ENCODE measurements around the gene HDAC5.
"Not testable (repeated sequence)": the region's sequence is repeated elsewhere in the genome, so short reads cannot be mapped to it uniquely, and the experiment has no call there.

HDAC5 gene

GRCh38 chr17:44144966-44145739 is 21.7 kb upstream of the HDAC5 start:
- TF ChIP-seq, protein P1, sequence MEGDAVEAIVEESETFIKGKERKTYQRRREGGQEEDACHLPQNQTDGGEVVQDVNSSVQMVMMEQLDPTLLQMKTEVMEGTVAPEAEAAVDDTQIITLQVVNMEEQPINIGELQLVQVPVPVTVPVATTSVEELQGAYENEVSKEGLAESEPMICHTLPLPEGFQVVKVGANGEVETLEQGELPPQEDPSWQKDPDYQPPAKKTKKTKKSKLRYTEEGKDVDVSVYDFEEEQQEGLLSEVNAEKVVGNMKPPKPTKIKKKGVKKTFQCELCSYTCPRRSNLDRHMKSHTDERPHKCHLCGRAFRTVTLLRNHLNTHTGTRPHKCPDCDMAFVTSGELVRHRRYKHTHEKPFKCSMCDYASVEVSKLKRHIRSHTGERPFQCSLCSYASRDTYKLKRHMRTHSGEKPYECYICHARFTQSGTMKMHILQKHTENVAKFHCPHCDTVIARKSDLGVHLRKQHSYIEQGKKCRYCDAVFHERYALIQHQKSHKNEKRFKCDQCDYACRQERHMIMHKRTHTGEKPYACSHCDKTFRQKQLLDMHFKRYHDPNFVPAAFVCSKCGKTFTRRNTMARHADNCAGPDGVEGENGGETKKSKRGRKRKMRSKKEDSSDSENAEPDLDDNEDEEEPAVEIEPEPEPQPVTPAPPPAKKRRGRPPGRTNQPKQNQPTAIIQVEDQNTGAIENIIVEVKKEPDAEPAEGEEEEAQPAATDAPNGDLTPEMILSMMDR (IDR thresholded peaks at IDR 0.05; ENCODE audit: low read depth, low read length): no peak
- peak; percentile 42 to 59 for DNase-seq (ENCODE audit: low read depth in 2 of 2)
- no peak overlapping the region for H3K4me3 ChIP-seq (replicated peaks in 1 of 2; ENCODE audit: low read depth in 2 of 2, low read length in 2 of 2)

DNA sequence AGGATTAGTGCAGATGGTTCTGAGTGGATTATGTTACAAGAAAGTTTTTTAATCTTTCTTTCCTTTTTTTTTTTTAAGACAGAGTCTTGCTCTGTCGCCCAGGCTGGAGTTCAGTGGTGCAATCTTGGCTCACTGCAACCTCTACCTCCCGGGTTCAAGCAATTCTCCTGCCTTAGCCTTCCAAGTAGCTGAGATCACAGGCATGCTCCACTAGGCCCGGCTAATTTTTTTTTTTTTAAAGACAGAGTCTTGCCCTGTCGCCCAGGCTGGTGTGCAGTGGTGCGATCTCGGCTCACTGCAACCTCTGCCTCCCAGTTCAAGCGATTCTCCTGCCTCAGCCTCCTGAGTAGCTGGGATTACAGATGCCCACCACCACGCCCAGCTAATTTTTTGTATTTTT is 20.5 kb upstream of the HDAC5 start:
- not testable (repeated sequence) for H3K4me3 ChIP-seq (replicated peaks in 1 of 2; ENCODE audit: low read depth in 2 of 2, low read length in 2 of 2)

DNA sequence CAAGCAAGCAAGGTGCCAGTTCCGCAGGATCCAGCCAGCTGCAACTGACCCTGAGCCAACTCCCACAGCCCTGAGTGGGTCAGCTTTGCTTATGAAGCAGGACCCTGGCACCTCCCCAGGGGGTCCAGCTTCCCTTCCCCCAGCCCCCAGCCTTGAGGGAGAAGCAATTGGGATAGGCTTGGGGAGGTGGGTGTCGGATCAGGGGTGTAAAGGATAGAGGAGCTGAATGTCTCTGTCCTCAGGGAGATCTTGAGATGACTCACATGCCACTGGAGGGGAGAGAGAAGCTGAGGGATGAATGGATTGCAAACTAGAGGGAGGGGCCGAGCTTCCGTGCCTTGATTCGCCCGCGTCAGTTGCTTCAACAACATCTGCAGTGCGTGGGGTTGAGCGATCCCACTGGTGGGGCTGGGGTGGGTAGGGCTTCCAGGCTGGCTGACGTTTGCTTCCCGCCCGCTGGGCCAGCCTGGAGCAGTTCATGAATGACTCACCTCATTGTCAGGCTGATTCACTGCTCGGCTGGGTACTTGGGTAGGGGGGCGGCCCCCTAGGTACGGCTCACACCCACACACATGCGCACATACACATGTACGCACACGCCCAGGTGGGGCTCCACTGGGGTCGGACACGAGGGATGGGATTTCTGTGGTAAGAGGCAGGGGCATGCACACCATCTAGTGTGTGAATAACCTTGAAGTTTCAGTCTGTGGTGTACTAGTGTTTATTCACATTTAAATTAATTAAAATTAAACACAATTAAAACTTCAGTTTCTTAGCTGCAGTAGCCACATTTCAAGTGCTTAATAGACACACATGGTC is 14.7 kb upstream of the HDAC5 start:
- DNase-seq (ENCODE audit: low read depth in 2 of 2): peak; percentile 99
- TF ChIP-seq, protein P1 (IDR thresholded peaks at IDR 0.05; ENCODE audit: low read depth, low read length): no peak
- peak overlapping the region; percentile 8 to 22 for H3K4me3 ChIP-seq (replicated peaks in 1 of 2; ENCODE audit: low read depth in 2 of 2, low read length in 2 of 2)

More for the DNA sequence above, 20.5 kb upstream of the HDAC5 start:
- DNase-seq (ENCODE audit: low read depth in 2 of 2): not testable (repeated sequence)

DNA sequence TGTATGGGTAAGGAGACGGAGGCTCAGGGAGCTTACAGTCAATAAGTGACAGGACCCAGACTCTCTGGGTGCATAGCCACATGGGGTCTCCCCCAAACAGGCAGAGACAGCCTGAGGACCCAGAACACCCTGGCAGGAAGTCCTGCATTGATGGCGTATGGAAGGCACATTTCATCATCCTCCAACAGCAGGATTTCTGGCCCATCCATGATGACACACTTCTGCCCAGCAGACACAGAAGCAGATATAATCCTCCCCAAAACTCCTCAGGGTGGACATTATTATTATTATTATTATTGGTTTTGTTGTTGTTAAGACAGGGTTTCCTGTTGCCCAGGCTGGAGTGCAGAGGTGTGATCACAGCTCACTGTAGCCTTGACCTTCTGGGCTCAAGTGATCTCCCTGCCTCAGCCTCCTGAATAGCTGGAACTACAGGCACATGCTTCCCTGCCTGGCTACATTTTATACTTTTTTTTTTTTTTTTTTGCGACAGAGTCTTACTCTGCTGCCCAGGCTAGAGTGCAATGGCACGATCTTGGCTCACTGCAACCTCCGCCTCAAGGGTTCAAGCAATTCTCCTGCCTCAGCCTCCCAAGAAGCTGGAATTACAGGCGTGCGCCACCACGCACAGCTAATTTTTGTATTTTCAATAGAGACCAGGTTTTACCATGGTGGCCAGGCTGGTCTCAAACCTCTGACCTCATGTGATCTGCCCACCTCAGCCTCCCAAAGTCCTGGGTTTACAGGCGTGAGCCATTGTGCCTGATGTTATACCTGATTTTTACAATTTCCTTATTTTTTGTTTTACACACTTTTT is 11.5 kb upstream of the HDAC5 start:
- TF ChIP-seq, protein P1 (IDR thresholded peaks at IDR 0.05; ENCODE audit: low read depth, low read length): no peak
- no peak overlapping the region for H3K4me3 ChIP-seq (replicated peaks in 1 of 2; ENCODE audit: low read depth in 2 of 2, low read length in 2 of 2)
- no peak for DNase-seq (ENCODE audit: low read depth in 2 of 2)

- DNase-seq (ENCODE audit: low read depth in 2 of 2): no peak
- H3K4me3 ChIP-seq (replicated peaks in 1 of 2; ENCODE audit: low read depth in 2 of 2, low read length in 2 of 2): no peak overlapping the region
- TF ChIP-seq, protein P1 (IDR thresholded peaks at IDR 0.05; ENCODE audit: low read depth, low read length): no peak
These were observed 10.6 kb upstream of the HDAC5 start for GRCh38 chr17:44133918-44134476.

DNA sequence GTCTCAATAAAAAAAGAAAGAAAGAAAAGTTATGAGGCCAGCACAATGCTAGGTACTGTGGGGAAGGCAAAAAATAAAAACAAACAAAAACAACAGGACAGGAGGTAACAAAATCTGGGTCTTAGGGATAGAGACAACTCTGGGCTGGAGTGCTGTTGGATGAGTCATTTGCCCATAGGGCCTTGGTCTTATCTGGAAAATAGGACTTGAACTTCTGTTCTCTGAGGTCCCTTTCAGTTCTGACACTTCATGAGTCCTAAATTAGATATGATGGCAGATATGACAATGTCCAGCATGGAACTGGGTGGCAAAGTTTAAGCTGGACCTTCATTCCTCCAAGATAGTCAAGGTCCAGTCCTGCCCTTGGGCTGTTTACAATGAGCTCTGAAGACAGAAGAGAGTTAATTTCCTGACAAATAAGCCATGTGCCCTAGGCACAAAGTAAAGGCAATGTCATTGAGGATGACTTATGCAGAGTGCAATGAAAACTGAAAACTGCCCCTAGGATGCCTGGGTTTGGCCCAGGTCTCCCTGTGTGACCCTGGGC is 8.9 kb upstream of the HDAC5 start:
- DNase-seq (ENCODE audit: low read depth in 2 of 2): peak in 1 of 2 donors; percentile 19
- H3K4me3 ChIP-seq (replicated peaks in 1 of 2; ENCODE audit: low read depth in 2 of 2, low read length in 2 of 2): no peak overlapping the region
- TF ChIP-seq, protein P1 (IDR thresholded peaks at IDR 0.05; ENCODE audit: low read depth, low read length): no peak

DNA sequence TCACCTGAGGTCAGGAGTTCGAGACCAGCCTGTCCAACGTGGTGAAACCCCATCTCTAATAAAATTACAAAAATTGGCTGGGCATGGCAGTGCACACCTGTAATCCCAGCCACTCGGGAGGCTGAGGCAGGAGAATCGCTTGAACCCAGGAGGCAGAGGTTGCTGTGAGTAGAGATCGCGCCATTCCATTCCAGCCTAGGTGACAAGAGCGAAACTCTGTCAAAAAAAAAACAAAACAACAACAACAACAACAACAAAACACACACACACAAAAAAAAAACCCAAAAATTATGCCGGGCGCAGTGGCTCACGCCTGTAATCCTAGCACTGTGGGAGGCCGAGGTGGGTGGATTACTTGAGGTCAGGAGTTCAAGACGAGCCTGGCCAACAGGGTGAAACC is 7.9 kb upstream of the HDAC5 start:
- not testable (repeated sequence) for DNase-seq (ENCODE audit: low read depth in 2 of 2); H3K4me3 ChIP-seq (replicated peaks in 1 of 2; ENCODE audit: low read depth in 2 of 2, low read length in 2 of 2)

Data from cardiac fibroblast (primary cell).